Stimulated activated CD4-positive, alpha-beta T cell treated with anti-CD3 and anti-CD28 coated beads, TNF-alpha, amount 100 ng/mL, for 4 hours (primary cell): ENCODE results near the gene ZCCHC2.
A peak's percentile ranks its signal among the peaks of the same experiment; 100 is the strongest.

ENCODE experiments used
- DNase-seq, 3 experiments: peaks; one replicate each; pipeline ENCODE4 v3.0.0-alpha.2; 2020; ENCODE audit warnings: low read depth in 3 of 3

Gene ZCCHC2

DNA sequence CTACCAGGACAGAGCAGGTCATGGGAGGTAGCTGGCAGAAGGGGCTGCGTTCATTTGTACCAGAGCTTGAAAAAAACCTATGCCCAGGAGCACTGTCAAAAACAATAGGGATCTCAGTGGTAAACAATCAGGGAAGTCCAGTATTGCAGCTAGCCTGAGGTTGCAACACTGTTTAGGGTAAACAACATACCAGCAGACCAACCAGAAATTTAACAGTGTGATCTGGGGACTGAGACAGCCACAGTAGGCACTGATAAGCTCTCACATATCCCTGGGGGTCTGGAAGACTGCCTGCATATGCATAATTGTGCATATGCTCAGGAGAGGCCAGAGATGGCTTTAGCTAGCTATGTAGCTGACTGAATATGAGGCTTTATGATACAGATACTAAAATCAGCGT lies 12.0 kb upstream of the ZCCHC2 start:
- no peak for DNase-seq

DNA sequence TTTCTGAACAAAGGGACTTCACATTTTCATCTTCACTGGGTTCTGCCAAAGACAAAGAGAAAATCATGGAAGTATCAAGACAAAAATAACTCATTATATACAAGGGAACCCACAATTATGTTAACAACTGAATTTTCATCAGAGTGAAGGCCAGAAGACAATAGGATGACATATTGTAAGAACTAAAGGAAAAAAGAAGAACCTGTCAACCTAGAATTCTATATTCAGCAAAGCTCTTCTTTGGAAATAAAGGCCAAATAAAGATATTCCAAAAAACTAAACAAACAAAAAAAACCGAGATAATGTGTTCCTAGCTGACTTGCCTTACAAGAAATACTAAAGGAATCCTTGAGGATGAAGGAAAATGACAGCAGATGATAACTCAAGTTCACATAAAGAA lies 10.3 kb upstream of the ZCCHC2 start:
- no peak for DNase-seq

GRCh38 chr18:62512996-62513395 lies 9.8 kb upstream of the ZCCHC2 start:
- DNase-seq = no peak

- DNase-seq = no peak
These were observed 8.3 kb upstream of the ZCCHC2 start for GRCh38 chr18:62514570-62514969.

DNA sequence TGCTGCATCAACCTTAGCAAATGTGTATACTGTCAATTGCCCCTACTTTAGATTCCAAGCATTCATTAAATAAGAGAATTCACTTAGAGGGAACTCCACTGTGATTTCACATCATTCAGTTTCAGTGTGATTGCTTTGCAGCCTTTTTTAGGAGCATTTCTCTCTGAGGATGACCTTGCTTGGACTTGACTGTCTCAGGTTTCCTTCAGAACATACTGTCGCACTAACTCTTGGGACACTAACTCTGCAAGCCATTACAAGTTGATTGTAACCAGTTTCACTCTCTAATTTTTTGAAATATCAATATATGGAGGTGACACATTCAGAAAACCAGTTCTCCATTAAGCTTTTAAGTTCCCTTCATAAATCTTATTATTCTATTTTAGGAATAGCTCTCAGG lies 6.6 kb upstream of the ZCCHC2 start:
- no peak for DNase-seq

- DNase-seq = no peak
These were observed 4.1 kb upstream of the ZCCHC2 start for GRCh38 chr18:62518460-62519375.

GRCh38 chr18:62519684-62520083 lies 3.1 kb upstream of the ZCCHC2 start:
- DNase-seq = no peak

GRCh38 chr18:62521082-62521481 lies 1.7 kb upstream of the ZCCHC2 start:
- DNase-seq = no peak

GRCh38 chr18:62521593-62521992 lies 1.2 kb upstream of the ZCCHC2 start:
- DNase-seq = no peak

GRCh38 chr18:62522178-62522503 lies 684 bp upstream of the ZCCHC2 start:
- no peak for DNase-seq

DNA sequence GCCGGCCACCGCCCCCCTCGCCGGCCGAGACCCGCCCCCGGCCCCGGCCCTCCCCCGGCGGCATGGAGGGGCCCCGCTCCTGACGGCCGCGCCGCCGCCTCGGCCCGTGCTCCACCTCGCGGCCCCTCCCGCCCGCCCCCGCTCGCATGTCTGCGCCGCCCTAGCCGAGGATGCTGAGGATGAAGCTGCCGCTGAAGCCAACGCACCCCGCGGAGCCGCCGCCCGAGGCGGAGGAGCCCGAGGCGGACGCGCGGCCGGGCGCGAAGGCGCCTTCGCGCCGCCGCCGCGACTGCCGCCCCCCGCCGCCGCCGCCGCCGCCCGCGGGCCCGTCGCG lies 397 bp downstream of the ZCCHC2 start:
- no peak for DNase-seq

- DNase-seq = peak; percentile 18 to 44 (median 34)
These were observed 1.0 kb downstream of the ZCCHC2 start for GRCh38 chr18:62523631-62524439.

GRCh38 chr18:62524440-62525200 lies 1.8 kb downstream of the ZCCHC2 start:
- peak; percentile 40 to 55 (median 44) for DNase-seq

DNA sequence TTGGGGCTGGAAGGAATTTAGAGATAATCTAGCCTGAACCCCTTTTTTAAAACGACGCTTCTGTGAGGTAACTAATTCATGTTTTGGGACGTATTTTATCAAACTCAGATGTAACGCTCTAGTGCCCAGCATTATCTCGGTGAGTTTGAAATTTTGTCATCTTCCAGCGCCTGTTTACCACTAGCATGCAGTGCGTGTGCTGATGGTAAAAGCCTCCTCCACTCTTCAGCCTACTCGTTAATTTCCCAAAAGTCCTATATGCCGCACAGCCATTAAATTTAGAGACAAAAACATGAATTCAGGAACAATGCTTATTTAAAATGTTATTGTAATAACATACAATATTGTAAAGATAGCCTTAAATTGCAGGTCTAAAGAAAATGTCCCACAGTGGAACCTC lies 2.8 kb downstream of the ZCCHC2 start:
- DNase-seq = no peak

DNA sequence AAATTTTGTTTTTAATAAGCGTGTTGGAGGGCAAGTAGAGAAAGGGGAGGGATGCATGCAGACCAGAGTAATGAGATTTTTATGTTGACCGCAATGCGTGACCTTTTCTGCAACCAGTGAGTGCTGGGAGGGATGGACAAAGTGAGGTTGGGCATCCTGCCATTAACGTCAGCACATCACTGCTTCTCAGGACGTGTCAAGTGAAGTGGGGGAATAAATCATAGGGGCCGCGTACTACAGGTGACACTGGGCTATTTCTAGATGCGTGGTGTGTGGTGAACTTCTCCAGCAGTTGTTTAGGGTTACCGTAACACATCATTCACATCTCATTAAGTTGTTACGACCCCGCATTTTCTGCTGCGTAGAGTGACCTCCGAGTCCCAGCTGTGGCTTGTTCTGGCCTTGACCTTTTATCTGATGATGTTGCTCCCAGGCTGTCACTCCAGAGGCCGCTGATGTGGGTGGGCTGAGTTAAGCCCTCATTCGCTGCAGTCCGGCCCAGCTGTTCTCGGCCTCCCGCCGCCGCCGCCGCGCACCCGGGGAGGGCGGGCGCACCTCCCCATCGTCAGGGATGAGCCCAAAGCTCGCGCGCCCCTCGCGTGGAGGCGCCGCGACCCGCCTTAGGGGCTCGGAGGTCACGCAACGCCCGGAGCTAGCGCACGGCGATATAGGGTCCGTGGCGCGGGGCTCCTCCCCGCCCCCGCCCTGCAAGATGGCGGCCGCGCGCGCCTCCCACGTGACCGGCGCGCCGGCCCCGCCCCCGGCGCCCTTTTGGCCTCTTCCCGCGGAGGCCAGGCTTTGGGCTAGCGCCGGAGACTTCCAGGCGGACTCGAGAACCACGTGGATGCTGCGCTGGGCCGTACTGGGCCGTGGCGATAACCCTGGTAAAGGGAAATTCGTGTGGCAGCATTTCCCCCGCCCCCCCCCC lies 3.5 kb downstream of the ZCCHC2 start:
- DNase-seq = peak; percentile 27 to 51 (median 45)

- DNase-seq = no peak
These were observed 6.8 kb downstream of the ZCCHC2 start for GRCh38 chr18:62529597-62529996.

DNA sequence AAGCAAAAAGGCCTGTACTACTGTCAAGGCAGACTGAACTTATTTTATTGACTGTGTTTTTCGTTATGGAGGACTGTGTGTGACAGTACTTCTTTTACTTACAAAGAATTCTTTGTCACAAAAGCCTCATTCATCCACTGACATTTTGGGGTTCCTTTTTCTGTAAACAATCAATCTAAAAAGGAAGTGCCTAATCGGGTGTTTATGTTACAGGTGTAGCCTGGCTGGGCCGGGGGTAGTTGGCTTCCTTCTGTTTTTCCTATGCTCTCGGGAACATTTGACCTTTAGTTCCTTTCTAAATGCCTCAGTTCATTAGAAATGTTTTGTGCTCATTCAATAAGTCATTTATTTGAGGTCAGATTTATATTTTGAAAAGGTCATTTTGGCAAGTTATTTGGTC lies 8.3 kb downstream of the ZCCHC2 start:
- DNase-seq = no peak

GRCh38 chr18:62531931-62532330 lies 9.1 kb downstream of the ZCCHC2 start:
- no peak for DNase-seq

- DNase-seq = no peak
These were observed 13.2 kb downstream of the ZCCHC2 start for GRCh38 chr18:62536005-62536404.

DNA sequence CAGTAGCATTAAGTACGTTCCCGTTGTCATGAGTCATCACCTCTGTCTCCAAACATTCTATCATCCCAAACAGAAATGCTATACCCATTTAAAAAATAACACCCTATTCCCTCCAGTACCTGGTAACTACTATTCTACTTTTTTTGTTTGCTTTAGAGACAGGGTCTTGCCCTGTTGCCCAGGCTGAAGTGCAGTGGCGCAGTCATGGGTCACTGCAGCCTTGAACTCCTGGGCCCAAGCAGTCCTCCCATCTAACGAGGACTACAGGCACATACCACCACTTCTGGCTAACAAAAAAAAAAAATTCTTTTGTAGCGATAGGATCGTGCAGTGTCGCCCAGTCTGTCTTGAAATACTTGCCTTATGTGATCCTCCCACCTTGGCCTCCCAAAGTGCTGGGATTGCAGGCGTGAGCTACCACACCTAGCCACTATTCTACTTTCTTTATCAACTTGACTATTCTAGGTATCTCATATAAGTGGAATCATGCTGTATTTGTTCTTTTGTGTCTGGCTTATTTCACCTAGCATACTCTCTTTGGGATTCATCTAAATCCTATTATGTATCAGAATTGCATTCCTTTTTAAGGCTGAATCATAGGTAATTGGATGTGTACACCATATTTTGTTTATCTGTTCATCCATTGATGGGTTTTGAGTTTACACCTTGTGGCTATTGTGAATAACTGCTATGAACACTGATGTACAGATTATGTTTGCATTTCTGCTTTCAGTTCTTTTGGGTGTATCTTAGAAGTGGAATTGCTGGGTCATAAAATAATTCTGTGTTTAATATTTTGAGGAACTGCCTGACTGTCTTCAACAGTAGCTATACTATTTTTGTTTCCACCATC lies 14.4 kb downstream of the ZCCHC2 start:
- DNase-seq = no peak
